T-helper 2 cell (primary cell): Measurements from ENCODE around the gene SCIN.
"Not testable (repeated sequence)": the region's sequence is repeated elsewhere in the genome, so short reads cannot be mapped to it uniquely, and the experiment has no call there.

Source experiments
- DNase-seq, 5 experiments: peaks; one replicate each; pipeline versions ENCODE4 v3.0.0 to v3.0.0-alpha.2; 2012 to 2022

The SCIN gene

GRCh38 chr7:12688485-12689170, 118.1 kb downstream of the SCIN start:
- DNase-seq, result not testable (repeated sequence)

GRCh38 chr7:12689451-12689850, 118.9 kb downstream of the SCIN start:
- no peak for DNase-seq

- no peak for DNase-seq
Measured at GRCh38 chr7:12690041-12690878, 119.7 kb downstream of the SCIN start.

- not testable (repeated sequence) for DNase-seq
Measured at GRCh38 chr7:12691388-12691787, 120.9 kb downstream of the SCIN start.

- no peak for DNase-seq
Measured at GRCh38 chr7:12692035-12692434, 121.5 kb downstream of the SCIN start.

GRCh38 chr7:12692479-12693259, 122.1 kb downstream of the SCIN start:
- DNase-seq, result peak in 1 of 5 experiments; percentile 72

GRCh38 chr7:12694817-12695216, 124.3 kb downstream of the SCIN start:
- no peak for DNase-seq

- DNase-seq, result no peak
Measured at GRCh38 chr7:12695965-12696364, 125.4 kb downstream of the SCIN start.

GRCh38 chr7:12699299-12699698, 128.8 kb downstream of the SCIN start:
- DNase-seq, result no peak

GRCh38 chr7:12701433-12701832, 130.9 kb downstream of the SCIN start:
- no peak for DNase-seq

GRCh38 chr7:12703881-12704280, 133.4 kb downstream of the SCIN start:
- no peak for DNase-seq

GRCh38 chr7:12705878-12706277, 135.4 kb downstream of the SCIN start:
- DNase-seq, result no peak

- DNase-seq, result no peak
Measured at GRCh38 chr7:12706900-12707536, 136.5 kb downstream of the SCIN start.

GRCh38 chr7:12708314-12708713, 137.8 kb downstream of the SCIN start:
- no peak for DNase-seq
